GM20000 (cell line): ENCODE measurements around the gene MFAP1.
A peak's percentile ranks its signal among the peaks of the same experiment; 100 is the strongest.

Source experiments
- DNase-seq: peaks from one replicate; pipeline ENCODE4 v3.0.0; 2012; ENCODE audit warnings: low spot score
- TF ChIP-seq, protein P1 (sequence below): IDR thresholded peaks from 2 replicates; pipeline ENCODE4 v1.5.1; 2012; ENCODE audit warnings: mild to moderate bottlenecking, control low read depth; ENCODE audit errors: extremely low read depth, missing control alignments

Gene MFAP1

GRCh38 chr15:43793647-43794046, 30.8 kb downstream of the MFAP1 start:
- DNase-seq: no peak
- TF ChIP-seq, protein P1, sequence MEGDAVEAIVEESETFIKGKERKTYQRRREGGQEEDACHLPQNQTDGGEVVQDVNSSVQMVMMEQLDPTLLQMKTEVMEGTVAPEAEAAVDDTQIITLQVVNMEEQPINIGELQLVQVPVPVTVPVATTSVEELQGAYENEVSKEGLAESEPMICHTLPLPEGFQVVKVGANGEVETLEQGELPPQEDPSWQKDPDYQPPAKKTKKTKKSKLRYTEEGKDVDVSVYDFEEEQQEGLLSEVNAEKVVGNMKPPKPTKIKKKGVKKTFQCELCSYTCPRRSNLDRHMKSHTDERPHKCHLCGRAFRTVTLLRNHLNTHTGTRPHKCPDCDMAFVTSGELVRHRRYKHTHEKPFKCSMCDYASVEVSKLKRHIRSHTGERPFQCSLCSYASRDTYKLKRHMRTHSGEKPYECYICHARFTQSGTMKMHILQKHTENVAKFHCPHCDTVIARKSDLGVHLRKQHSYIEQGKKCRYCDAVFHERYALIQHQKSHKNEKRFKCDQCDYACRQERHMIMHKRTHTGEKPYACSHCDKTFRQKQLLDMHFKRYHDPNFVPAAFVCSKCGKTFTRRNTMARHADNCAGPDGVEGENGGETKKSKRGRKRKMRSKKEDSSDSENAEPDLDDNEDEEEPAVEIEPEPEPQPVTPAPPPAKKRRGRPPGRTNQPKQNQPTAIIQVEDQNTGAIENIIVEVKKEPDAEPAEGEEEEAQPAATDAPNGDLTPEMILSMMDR: no peak

DNA sequence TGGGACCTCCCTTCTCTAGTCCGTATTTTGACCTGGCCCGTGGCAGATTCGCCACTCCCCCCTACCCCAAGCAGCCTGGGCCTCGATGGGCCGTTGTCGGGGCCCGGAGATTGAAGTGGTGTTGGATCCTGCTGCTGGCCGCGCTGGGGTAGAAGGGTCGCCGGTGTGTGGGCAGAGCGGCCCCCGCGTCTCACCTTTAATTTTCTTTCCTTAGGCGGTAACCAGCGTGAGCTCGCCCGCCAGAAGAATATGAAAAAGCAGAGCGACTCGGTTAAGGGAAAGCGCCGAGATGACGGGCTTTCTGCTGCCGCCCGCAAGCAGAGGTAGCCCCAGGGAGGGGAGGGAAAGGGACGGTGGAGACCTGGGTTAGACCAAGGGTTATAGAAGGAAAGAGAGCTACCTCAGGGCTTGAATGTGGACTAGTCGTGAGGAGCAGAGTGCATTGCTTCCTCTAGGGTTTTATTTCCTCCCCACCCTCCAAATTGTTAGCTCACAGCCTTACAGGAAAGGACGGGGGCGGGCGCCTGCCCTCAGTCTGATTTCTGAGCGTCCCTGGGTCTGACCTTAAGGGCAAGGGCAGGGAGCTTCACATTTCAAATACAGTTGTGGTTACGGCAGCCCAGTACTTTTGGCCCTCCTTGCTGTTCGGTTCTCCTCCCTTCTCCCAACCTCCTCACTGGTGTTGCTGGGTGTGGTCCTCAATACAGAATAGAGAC, 31.6 kb downstream of the MFAP1 start:
- TF ChIP-seq, protein P1: no peak
- no peak for DNase-seq

GRCh38 chr15:43791993-43792760, 32.3 kb downstream of the MFAP1 start, which contains the start of gene SERF2:
Gene SERF2, plus strand, starts transcription at chr15:43792320. Its CDS starts 57 bp downstream, at chr15:43792377.
- peak; percentile 94 for DNase-seq
- TF ChIP-seq, protein P1: no peak

DNA sequence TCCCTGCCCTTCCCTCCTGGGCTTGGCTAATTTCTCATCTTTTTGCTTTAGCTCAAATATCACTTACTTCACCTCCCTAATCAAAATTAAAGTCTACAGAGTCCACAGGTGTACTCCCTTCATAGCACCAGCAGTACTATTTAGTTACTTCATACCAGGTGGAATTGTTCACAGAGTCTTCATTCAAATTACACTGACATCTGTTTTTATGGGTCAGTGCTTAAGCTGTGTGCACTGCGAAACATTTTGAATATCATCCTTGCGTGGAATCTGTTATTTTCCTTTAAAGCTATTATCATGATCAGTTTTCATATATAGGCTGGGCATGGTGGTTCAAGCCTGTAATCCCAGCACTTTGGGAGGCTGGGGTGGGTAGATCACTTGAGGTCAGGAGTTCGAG, 35.1 kb downstream of the MFAP1 start:
- DNase-seq: no peak
- TF ChIP-seq, protein P1: no peak

GRCh38 chr15:43779016-43779415, 45.5 kb downstream of the MFAP1 start:
- DNase-seq: no peak
- TF ChIP-seq, protein P1: no peak

DNA sequence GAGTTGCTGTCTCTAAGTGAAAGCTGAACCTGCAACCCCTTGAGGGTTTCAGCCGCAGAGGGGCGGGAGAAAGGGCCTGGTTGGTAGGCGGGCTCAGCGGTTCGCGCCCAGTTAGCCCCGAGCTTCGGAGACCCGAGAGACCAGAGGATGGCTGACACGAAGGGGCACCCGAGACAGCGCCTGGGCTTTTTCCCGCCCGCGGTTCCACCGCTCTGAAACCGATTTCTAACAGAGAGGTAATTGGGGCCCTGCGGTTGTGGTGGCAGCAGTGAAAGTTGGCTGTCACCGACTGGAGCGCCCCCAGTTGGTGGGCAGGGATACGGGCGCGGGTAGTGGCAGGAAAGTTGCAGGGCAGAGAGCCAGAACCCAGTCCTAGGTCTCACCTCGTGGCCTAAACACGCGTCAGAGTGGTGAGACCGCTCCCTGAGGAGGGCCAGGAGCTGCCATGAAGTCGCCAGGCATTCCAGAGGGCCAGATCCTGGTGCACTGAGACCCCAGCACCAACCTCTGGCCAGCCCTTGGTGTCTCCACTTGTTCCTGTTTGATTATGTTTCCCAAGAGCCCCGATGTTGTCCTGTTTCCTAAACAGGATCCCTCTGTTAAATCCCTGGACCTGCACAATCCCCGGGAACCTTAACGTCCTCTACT, 47.1 kb downstream of the MFAP1 start:
- DNase-seq: peak; percentile 79

More for the DNA sequence above, 47.1 kb downstream of the MFAP1 start:
- TF ChIP-seq, protein P1: peak; percentile 82
